ENCODE data around the gene FNIP1. TPM values are rescaled to one million over a fixed set of nuclear protein-coding genes. Genes with fewer than 3 reads are reported as not detected.

The FNIP1 gene
- 10.4 and 13.8 TPM in 2 replicates for total RNA-seq

GRCh38 chr5:131796793-131797693 is at the start of gene FNIP1:
Gene FNIP1 (minus strand): TSS chr5:131797017. CDS start chr5:131796921, 96 bp downstream.

GRCh38 chr5:131634996-131635683 is 161.7 kb downstream of the FNIP1 start, which contains the start of gene RAPGEF6:
Gene RAPGEF6 (minus strand): TSS chr5:131635229. CDS start chr5:131635030, 199 bp downstream.

Other genes with a start within 250 kb of the FNIP1 start
- gene RAPGEF6, start 161.8 kb downstream of the FNIP1 start, total RNA-seq: 4.7 and 6.1 TPM in 2 replicates
- not detected in 2 replicates for gene MEIKIN, start 148.6 kb upstream of the FNIP1 start, total RNA-seq
- gene ACSL6, start 214.6 kb upstream of the FNIP1 start, total RNA-seq: under 0.01 TPM in 1 of 2 replicates, not detected in the other

All from bronchus fibroblast of lung (primary cell).